Activated T-cell treated with anti-CD3 and anti-CD28 coated beads for 24 hours (primary cell): ENCODE results near the gene PDC.
"Not testable (repeated sequence)": the region's sequence is repeated elsewhere in the genome, so short reads cannot be mapped to it uniquely, and the experiment has no call there.

ENCODE experiments used
- DNase-seq: peaks from one replicate; pipeline ENCODE4 v3.0.0-alpha.2; 2020; ENCODE audit warnings: low read depth

The PDC gene

GRCh38 chr1:186465491-186465890 lies 4.6 kb upstream of the PDC start:
- not testable (repeated sequence) for DNase-seq

DNA sequence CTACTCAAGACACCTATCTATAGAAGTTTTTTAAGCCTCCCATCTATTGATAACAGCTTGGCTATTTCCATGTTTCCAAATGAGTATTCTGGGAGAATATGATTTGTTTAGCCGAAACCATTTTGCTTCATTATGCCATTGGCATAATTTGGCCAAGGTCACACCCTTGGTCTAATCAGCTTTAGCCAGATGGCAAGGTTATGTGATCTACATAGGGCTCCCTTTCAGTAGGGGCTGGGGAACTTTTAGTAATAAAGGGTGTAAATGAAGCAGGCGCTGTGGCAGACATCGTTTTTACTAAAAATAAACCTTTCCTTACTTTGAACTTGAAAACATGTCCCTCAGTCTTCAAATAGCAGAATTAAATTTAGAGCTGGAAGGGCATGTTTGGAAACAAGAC lies 3.0 kb upstream of the PDC start:
- no peak for DNase-seq

DNA sequence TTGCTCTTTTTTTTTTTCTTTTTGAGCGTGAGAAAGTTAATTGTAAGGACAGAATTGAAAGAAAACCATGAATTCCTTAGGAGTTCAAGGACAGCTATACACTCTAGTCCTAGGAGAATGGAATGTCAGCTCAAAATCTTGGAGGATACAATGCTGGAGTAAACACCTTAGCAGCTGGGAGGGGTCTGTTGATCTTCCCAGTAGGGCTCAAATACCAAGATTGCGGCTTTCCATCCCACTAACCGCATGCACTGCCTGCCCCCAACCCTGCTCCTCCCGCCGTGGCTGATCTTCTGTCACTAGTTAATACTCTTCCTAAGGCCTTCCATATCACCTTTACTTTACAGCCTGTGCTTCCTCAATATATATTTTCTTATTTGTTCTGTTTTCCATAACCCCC lies 2.6 kb upstream of the PDC start:
- no peak for DNase-seq

GRCh38 chr1:186459161-186459560 lies 1.8 kb downstream of the PDC start:
- DNase-seq: not testable (repeated sequence)

GRCh38 chr1:186456729-186457255 lies 4.1 kb downstream of the PDC start:
- no peak for DNase-seq

GRCh38 chr1:186454981-186455380 lies 5.9 kb downstream of the PDC start:
- DNase-seq: no peak

- DNase-seq: no peak
Measured at GRCh38 chr1:186446152-186446551, 14.8 kb downstream of the PDC start.

- no peak for DNase-seq
Measured at GRCh38 chr1:186443638-186444037, 17.3 kb downstream of the PDC start.

GRCh38 chr1:186442651-186443375 lies 18.1 kb downstream of the PDC start:
- DNase-seq: no peak

- DNase-seq: no peak
Measured at GRCh38 chr1:186440584-186440983, 20.3 kb downstream of the PDC start.

- DNase-seq: no peak
Measured at GRCh38 chr1:186438567-186438966, 22.3 kb downstream of the PDC start.

DNA sequence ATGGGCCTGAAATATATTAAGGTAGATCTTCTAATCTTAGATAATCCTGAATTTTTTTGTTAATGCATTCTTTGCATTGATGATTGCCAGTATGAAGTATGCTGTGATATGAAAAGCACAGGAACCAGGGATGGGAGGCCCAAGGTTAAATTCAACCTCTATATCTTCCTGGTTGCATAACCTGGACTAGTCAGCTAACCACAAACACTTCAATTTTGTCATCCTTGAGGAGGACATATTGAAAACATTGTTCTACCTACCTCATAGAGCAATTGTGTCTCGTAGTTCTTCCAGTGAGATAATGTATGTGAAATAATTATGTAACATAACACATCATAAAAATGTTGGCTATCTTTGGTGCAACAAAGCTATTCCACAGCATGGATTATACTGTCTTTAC lies 25.6 kb downstream of the PDC start:
- no peak for DNase-seq

GRCh38 chr1:186429017-186429416 lies 31.9 kb downstream of the PDC start:
- no peak for DNase-seq

DNA sequence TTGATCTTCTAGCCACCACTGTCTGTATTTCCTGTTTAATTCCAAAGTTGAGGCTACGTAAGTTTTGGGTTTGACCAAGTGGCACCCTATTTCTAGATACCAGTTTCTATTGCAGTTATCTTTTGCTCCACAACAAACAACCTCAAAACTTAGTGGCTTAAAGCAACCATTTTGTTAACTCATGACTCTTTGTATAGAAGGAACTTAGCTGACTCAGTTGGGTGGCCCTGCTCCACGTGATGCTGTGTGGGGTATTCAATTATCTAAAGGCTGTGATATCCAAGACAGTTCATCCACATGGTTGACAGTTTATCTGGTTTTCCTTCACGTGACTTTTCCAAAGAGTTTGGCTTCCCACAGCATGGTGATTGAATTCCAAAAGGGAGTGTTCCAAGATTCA lies 34.8 kb downstream of the PDC start:
- DNase-seq: no peak

GRCh38 chr1:186424539-186424938 lies 36.4 kb downstream of the PDC start:
- no peak for DNase-seq

GRCh38 chr1:186421446-186421845 lies 39.5 kb downstream of the PDC start:
- no peak for DNase-seq

DNA sequence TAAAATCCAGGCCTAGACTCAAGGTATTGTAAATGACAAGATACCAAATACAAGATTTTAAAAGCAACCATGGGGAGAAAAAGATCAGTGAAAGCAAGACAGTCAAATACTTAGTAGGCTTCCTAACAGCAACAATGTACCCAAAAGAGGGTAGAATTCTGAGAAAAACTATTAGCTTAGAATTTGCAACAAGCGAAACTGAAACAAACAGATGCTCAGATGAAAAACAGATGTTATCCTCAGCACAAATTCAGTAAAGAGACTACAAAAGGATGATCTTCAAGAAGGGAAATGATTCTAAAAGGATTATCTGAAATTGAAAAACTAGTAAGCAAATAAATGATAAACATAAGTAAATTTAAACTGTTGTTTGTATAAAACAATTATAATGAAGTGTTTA lies 40.0 kb downstream of the PDC start:
- DNase-seq: no peak

GRCh38 chr1:186420311-186420710 lies 40.6 kb downstream of the PDC start:
- no peak for DNase-seq

DNA sequence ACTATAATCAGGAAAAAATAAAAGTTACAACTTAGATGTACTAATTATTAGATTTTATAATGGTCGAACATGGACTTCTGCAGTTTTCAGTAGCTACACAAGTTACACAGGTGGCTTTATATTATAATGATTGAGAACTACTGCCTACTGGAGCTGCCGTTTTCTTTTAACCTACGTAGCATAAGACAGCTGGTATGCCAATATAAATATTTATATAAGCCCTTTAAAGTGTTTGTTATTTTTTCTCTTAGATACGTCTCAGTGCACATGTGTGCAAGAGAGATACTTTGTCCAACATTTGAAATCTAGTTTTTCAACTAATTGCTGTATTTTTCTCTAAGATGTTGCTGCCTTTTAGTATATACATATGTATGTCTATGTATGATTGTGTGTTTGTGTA lies 42.4 kb downstream of the PDC start:
- DNase-seq: no peak

DNA sequence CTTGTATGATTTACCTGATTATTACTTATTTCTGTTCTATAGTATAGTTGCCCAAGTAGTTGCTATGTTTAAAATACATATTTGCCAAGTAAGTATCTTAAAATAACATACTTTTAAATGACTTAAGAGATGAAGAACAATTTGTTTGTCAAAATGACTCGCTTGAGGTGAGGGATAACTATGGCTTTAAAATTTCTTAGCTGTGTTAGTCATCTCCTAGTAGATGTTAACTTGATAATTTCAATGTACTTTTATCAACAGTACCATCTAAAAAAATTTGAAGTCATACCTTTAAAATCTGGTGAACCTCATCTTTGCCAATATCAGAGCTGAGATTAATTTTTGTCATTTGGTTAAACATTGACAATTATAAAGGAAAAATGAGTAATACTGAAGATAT lies 47.6 kb downstream of the PDC start:
- DNase-seq: no peak

DNA sequence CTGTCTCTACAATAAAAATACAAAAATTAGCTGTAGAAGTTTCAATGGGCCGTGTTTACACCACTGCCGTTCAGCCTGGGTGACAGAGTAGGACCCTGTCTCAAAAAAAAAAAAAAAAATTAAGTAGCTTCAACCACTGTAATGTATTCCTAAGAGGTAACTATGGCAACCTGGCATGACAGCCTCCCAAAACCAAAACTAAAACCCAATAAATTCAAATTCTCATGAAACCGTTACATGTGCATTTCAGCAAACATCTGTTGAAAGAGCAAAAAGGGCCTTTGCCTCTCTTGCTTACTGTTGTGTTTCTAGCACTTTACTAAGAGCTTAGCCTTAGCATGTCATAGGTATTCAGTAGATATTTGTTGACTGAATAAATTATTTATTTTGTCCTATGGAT lies 51.8 kb downstream of the PDC start:
- no peak for DNase-seq

DNA sequence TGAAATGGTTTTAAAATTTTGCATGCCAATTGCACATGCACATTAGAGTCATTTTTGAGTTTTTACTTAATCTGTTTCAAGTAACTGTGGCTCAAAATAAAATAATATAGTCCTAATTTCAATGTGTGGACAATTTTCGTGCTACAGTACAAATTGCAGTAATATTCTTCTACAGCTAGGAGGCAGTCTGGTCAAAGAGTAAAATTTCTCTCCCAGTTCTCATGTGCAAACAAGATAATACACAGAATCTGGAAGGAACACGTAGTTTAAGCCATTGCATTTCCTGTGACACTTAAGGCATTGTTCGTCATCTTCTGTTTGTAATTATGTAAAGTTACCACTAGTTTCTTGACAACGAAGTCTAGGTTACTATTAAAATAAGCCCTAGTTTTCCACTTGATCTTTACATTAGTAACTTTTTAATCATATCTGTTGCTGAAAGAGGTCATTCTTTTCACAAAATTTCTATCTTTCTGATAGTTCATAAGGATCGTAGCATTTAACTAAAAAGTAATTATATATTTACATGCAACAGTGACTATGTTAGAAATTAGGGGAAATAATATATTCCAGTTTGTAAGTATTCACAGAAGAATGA lies 56.4 kb downstream of the PDC start:
- no peak for DNase-seq

GRCh38 chr1:186403632-186404031 lies 57.3 kb downstream of the PDC start:
- DNase-seq: no peak

GRCh38 chr1:186401446-186401845 lies 59.5 kb downstream of the PDC start:
- not testable (repeated sequence) for DNase-seq
